Mesenchymal stem cell (in vitro differentiated cells and primary cell): ENCODE data around the gene SLC25A2.
A peak's percentile ranks its signal among the peaks of the same experiment; 100 is the strongest.

Source experiments
- DNase-seq: peaks from one replicate; pipeline ENCODE4 v3.0.0-alpha.2; 2013
- H2AFZ ChIP-seq: one replicate; pipeline ENCODE4 v1.6.1; 2013; ENCODE audit warnings: low read depth, mild to moderate bottlenecking, control low read depth, inconsistent platforms, low read length, moderate library complexity
- H2AK5ac ChIP-seq: 2 replicates; pipeline ENCODE4 v1.6.1; 2013; ENCODE audit warnings: low read length, moderate library complexity, mild to moderate bottlenecking, inconsistent platforms; ENCODE audit not compliant: severe bottlenecking
- H2BK120ac ChIP-seq: one replicate; pipeline ENCODE4 v1.6.1; 2013; ENCODE audit warnings: low read depth, mild to moderate bottlenecking, inconsistent platforms, low read length, moderate library complexity
- H2BK12ac ChIP-seq, 2 experiments: one replicate each; pipeline ENCODE4 v1.6.1; 2013; ENCODE audit warnings: inconsistent platforms in 2 of 2, low read length in 2 of 2, mild to moderate bottlenecking in 2 of 2, moderate library complexity in 2 of 2, control low read depth in 1 of 2
- H2BK15ac ChIP-seq: one replicate; pipeline ENCODE4 v1.6.1; 2013; ENCODE audit warnings: mild to moderate bottlenecking, low read depth, inconsistent platforms; ENCODE audit not compliant: poor library complexity, severe bottlenecking
- H2BK5ac ChIP-seq: 2 replicates; pipeline ENCODE4 v1.6.1; 2013; ENCODE audit warnings: low read depth, mild to moderate bottlenecking, low read length, control low read depth, inconsistent platforms; ENCODE audit not compliant: poor library complexity, severe bottlenecking
- H3K14ac ChIP-seq, 2 experiments: one replicate each; pipeline ENCODE4 v1.6.1; 2013; ENCODE audit warnings: inconsistent platforms in 2 of 2, low read length in 2 of 2, control low read depth in 1 of 2, mild to moderate bottlenecking in 1 of 2, moderate library complexity in 1 of 2
- H3K18ac ChIP-seq, 2 experiments: one replicate each; pipeline ENCODE4 v1.6.1; 2013; ENCODE audit warnings: inconsistent platforms in 2 of 2, low read length in 2 of 2, control low read depth in 1 of 2, low read depth in 1 of 2, mild to moderate bottlenecking in 1 of 2
- H3K23ac ChIP-seq, 2 experiments: one replicate each; pipeline ENCODE4 v1.6.1; 2013; ENCODE audit warnings: inconsistent platforms in 2 of 2, low read length in 2 of 2, mild to moderate bottlenecking in 2 of 2, moderate library complexity in 2 of 2, control low read depth in 1 of 2
- H3K27ac ChIP-seq: 2 replicates; pipeline ENCODE4 v1.5.1; 2013; ENCODE audit warnings: mild to moderate bottlenecking, moderate library complexity, low read length, control low read depth, inconsistent platforms; ENCODE audit not compliant: poor library complexity, severe bottlenecking
- H3K27me3 ChIP-seq, 2 experiments: 2 replicates each; pipeline versions ENCODE4 v1.6.1 to v1.7.0; 2013; ENCODE audit warnings: low read length in 2 of 2, mild to moderate bottlenecking in 2 of 2, moderate library complexity in 2 of 2, control low read depth in 1 of 2, inconsistent platforms in 1 of 2; ENCODE audit not compliant: control insufficient read depth in 1 of 2, insufficient read depth in 1 of 2
- H3K36me3 ChIP-seq, 2 experiments: 2 replicates each; pipeline versions ENCODE4 v1.6.1 to v1.7.0; 2013; ENCODE audit warnings: low read length in 2 of 2, control low read depth in 1 of 2, inconsistent platforms in 1 of 2, low read depth in 1 of 2, mild to moderate bottlenecking in 1 of 2; ENCODE audit not compliant: insufficient read depth in 2 of 2, control insufficient read depth in 1 of 2
- H3K4ac ChIP-seq, 2 experiments: one replicate each; pipeline ENCODE4 v1.6.1; 2013; ENCODE audit warnings: inconsistent platforms in 2 of 2, low read length in 2 of 2, mild to moderate bottlenecking in 2 of 2, moderate library complexity in 2 of 2, control low read depth in 1 of 2, low read depth in 1 of 2
- H3K4me1 ChIP-seq: 2 replicates; pipeline ENCODE4 v1.6.1; 2013; ENCODE audit warnings: low read depth, low read length, control low read depth; ENCODE audit not compliant: control insufficient read depth, insufficient read depth
- H3K4me2 ChIP-seq: 2 replicates; pipeline ENCODE4 v1.6.1; 2013; ENCODE audit warnings: low read length, mild to moderate bottlenecking, inconsistent platforms; ENCODE audit not compliant: poor library complexity, severe bottlenecking
- H3K4me3 ChIP-seq, 2 experiments: 2 replicates each; pipeline versions ENCODE4 v1.5.1 to v1.7.0; 2013; ENCODE audit warnings: low read length in 2 of 2, mild to moderate bottlenecking in 2 of 2, control low read depth in 1 of 2, low read depth in 1 of 2; ENCODE audit not compliant: insufficient read depth in 1 of 2
- H3K79me1 ChIP-seq: replicated peaks from 2 replicates; pipeline ENCODE4 v1.6.1; 2013; ENCODE audit warnings: mild to moderate bottlenecking, control low read depth, low read length, inconsistent platforms; ENCODE audit not compliant: poor library complexity, severe bottlenecking
- H3K9ac ChIP-seq: 2 replicates; pipeline ENCODE4 v1.7.0; 2013; ENCODE audit warnings: mild to moderate bottlenecking, low read length, moderate library complexity
- H3K9me3 ChIP-seq: 2 replicates; pipeline ENCODE4 v1.7.0; 2013; ENCODE audit warnings: mild to moderate bottlenecking, low read length; ENCODE audit not compliant: control insufficient read depth
- H4K8ac ChIP-seq: one replicate; pipeline ENCODE4 v1.6.1; 2013; ENCODE audit warnings: inconsistent platforms, mild to moderate bottlenecking, low read length, moderate library complexity
- H4K91ac ChIP-seq: one replicate; pipeline ENCODE4 v1.6.1; 2013; ENCODE audit warnings: mild to moderate bottlenecking, low read length, inconsistent platforms
- WGBS: methylation state at CpG from one replicate; pipeline ENCODE4 v1.1.7; 2013; ENCODE audit warnings: mixed read lengths; 5-methylcytosine and 5-hydroxymethylcytosine counted together

SLC25A2 gene

DNA sequence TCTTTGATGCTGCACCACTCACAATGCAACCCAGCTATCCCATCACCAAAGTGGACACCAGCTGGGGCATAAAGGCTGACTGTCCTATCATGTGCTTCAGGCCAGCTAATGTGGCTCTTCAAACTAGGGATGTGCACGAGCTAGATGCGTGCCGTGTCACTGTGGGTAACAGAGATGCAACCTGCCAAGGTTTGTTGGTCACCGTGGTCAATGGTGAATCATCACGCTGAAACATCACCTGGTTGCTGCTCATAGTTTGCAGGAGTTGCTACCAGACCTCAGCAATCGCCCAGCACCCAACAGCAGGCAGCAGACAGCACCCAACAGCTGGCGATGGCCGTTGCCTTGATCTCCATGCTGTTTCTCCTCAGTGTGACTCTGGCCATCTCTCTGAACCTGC is 24.4 kb upstream of the SLC25A2 start:
- Histone ChIP-seq H3K23ac (no peak overlapping the region), H2BK5ac (no peak overlapping the region), H3K36me3 (no peaks in the 10 kb centered on the region), H3K79me1 (no peaks in the 10 kb centered on the region), H3K27ac (no peak overlapping the region), H3K14ac (no peak overlapping the region), H3K4me3 (no peak overlapping the region), H3K9ac (no peak overlapping the region), H2AFZ (no peak overlapping the region), H3K9me3 (peaks cover 29% of the 10 kb centered on the region), H4K91ac (peak overlapping the region; percentile 54), H4K8ac (no peak overlapping the region), H2BK15ac (no peak overlapping the region), H3K4me2 (no peak overlapping the region), H2BK12ac (no peak overlapping the region), H3K27me3 (no peaks in the 10 kb centered on the region), H3K4ac (no peak overlapping the region), H2AK5ac (no peak overlapping the region), H3K18ac (no peak overlapping the region), H3K4me1 (no peaks in the 10 kb centered on the region), H2BK120ac (no peak overlapping the region)
- 84% methylated on average over 8 of the region's 8 CpGs for WGBS
- no peak for DNase-seq

DNA sequence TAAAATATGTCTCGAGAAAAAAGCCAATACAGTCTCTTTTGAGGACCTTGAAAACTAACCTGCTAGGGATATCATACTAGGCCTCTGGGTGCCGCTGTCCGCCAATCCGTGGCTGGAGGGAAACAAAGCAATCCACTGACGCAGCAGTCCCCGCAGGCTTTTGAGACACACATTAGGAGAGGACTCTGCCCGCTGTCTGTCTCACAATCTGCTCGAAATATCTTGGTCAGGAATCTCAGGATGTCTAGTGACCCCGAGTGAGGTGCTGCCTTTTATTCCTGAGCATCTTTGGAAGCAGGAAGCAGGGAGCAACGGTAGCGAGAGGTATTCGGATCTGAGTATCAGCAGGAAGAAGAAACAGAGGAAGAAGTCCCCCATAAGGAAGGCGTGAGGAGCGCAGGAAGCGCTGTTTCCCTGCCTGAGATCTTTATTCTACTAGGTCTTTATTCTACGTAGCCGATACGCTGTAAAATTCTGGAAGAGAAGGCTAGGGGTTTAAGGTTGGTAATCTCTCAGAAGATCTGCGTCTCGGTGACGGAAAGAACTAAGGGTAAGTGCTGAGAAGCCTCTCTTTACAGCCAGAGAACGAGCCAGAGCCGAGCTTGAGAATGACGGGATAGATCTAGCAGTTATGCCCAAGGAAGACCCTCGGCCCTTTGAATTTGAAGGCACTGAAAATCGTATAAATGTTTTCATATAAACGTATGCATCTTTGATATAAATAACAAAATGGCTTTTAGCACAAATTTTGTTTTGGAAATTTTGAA is 22.4 kb upstream of the SLC25A2 start:
- H3K4ac ChIP-seq = no peak overlapping the region
- no peak overlapping the region for H3K14ac ChIP-seq
- H3K27ac ChIP-seq = no peak overlapping the region
- H3K79me1 ChIP-seq = no peaks in the 10 kb centered on the region
- H3K4me1 ChIP-seq = no peaks in the 10 kb centered on the region
- no peak overlapping the region for H2AFZ ChIP-seq
- no peak overlapping the region for H2BK15ac ChIP-seq
- H2BK120ac ChIP-seq = no peak overlapping the region
- peak overlapping the region; percentile 86 for H3K9ac ChIP-seq
- WGBS = 50% methylated on average over 24 of the region's 27 CpGs
- H4K91ac ChIP-seq = no peak overlapping the region
- peak; percentile 35 for DNase-seq
- no peaks in the 10 kb centered on the region for H3K27me3 ChIP-seq
- no peak overlapping the region for H4K8ac ChIP-seq
- H3K36me3 ChIP-seq = no peaks in the 10 kb centered on the region
- H3K4me2 ChIP-seq = no peak overlapping the region
- H2BK12ac ChIP-seq = no peak overlapping the region
- H3K18ac ChIP-seq = no peak overlapping the region
- H3K9me3 ChIP-seq = peaks cover 23% of the 10 kb centered on the region
- no peak overlapping the region for H3K23ac ChIP-seq
- no peak overlapping the region for H2BK5ac ChIP-seq
- no peak overlapping the region for H2AK5ac ChIP-seq
- peak overlapping the region in 1 of 2 experiments; percentile 76 for H3K4me3 ChIP-seq

DNA sequence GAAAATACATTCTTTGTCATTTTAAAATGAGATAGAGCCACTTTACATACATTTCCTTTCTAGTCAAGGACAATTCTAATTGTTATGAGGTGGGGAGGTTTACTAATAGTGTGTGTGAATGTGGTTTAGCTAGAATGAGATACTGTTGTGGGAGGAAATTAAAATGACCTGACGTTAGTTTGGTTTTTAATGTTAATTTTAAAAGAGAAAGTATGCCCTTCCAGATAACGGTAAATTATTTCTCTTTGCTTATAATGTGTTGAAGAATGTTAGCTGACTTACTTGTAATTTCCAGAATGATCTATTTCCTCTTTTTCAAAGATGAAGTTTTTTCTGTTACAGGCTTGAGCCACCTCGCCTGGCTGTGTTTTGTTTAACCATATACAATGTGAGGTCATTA is 18.4 kb upstream of the SLC25A2 start:
- no peak overlapping the region for H2AFZ ChIP-seq
- no peak overlapping the region for H3K27ac ChIP-seq
- H3K79me1 ChIP-seq = peaks cover 4% of the 10 kb centered on the region
- H2BK12ac ChIP-seq = no peak overlapping the region
- 100% methylated on average over 1 of the region's 3 CpGs for WGBS
- no peak overlapping the region for H4K8ac ChIP-seq
- DNase-seq = no peak
- no peak overlapping the region for H2BK120ac ChIP-seq
- H2AK5ac ChIP-seq = no peak overlapping the region
- H3K4me1 ChIP-seq = no peaks in the 10 kb centered on the region
- H2BK15ac ChIP-seq = no peak overlapping the region
- H3K4ac ChIP-seq = no peak overlapping the region
- no peak overlapping the region for H3K14ac ChIP-seq
- H3K9me3 ChIP-seq = peaks cover 37% of the 10 kb centered on the region
- H3K18ac ChIP-seq = no peak overlapping the region
- no peaks in the 10 kb centered on the region for H3K27me3 ChIP-seq
- H3K4me3 ChIP-seq = no peak overlapping the region
- no peak overlapping the region for H3K23ac ChIP-seq
- no peak overlapping the region for H4K91ac ChIP-seq
- peaks cover 5 to 22% of the 10 kb centered on the region in 2 experiments for H3K36me3 ChIP-seq
- H3K9ac ChIP-seq = no peak overlapping the region
- H3K4me2 ChIP-seq = no peak overlapping the region
- H2BK5ac ChIP-seq = no peak overlapping the region

- Histone ChIP-seq H3K27me3 (no peaks in the 10 kb centered on the region), H3K79me1 (peaks cover 8% of the 10 kb centered on the region), H3K36me3 (peaks cover 11 to 34% of the 10 kb centered on the region in 2 experiments), H3K4me3 (peak within 1 kb of the TSS; percentile 63 to 92), H3K14ac (no peak within 1 kb of the TSS), H2BK120ac (no peak within 1 kb of the TSS), H2AK5ac (no peak within 1 kb of the TSS), H2AFZ (peak within 1 kb of the TSS; percentile 75), H3K9ac (peak within 1 kb of the TSS; percentile 98), H3K4me2 (peak within 1 kb of the TSS; percentile 63), H4K8ac (peak within 1 kb of the TSS; percentile 97), H3K4me1 (no peaks in the 10 kb centered on the region), H2BK5ac (peak within 1 kb of the TSS; percentile 61), H3K18ac (peak within 1 kb of the TSS; percentile 41 to 97), H2BK15ac (no peak within 1 kb of the TSS), H3K23ac (no peak within 1 kb of the TSS), H3K27ac (peak within 1 kb of the TSS; percentile 97), H4K91ac (peak within 1 kb of the TSS; percentile 82), H2BK12ac (no peak within 1 kb of the TSS), H3K4ac (peak within 1 kb of the TSS; percentile 30 to 79), H3K9me3 (peaks cover 54% of the 10 kb centered on the region)
- peak; percentile 93 for DNase-seq
- WGBS = under 1% methylated on average over 66 of the region's 67 CpGs
Observed at GRCh38 chr5:141320225-141321169, 16.6 kb upstream of the SLC25A2 start, which contains the start of gene TAF7. TAF7 (minus strand) TSS chr5:141320784; CDS start chr5:141320044, 740 bp downstream.
